ENCODE measurements around the gene CENPU. TPM values are rescaled to one million over a fixed set of nuclear protein-coding genes. Genes with fewer than 3 reads are reported as not detected.

The CENPU gene
- total RNA-seq, 1 donor from 2014 or later = 229 TPM

DNA sequence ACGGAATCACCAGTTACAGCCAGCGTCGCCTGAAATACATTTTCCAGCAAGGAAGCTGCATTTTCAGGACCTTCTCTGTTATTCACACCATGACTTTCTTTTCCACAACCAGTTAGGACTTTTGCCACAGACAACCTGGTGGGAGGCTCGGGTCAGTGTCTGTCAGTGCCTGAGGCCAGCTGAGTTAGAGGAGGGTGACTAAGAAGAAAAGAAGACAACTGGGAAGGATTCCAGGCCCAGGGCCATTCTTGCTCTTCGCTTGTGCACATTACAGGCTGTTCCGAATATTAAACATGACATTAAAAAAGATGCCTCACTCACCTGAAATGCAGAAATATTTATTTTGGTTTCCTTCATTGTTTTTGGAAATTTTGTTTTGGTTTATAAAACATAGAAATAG, 21.4 kb upstream of the CENPU start:
- H3K27me3 ChIP-seq = no peaks in the 10 kb centered on the region
- no peaks in the 10 kb centered on the region for H3K4me1 ChIP-seq
- H3K9ac ChIP-seq = no peak overlapping the region
- Mint-ChIP-seq H3K27ac (no peak overlapping the region), H3K9me3 (no peaks in the 10 kb centered on the region), H3K27me3 (ENCODE audit: insufficient read depth, low read depth) (peaks cover 2% of the 10 kb centered on the region), H3K4me1 (peaks cover 5% of the 10 kb centered on the region), H3K36me3 (no peaks in the 10 kb centered on the region), H3K4me3 (no peak overlapping the region)
- no peaks in the 10 kb centered on the region for H3K79me2 ChIP-seq (ENCODE audit: low read depth)
- no peak for DNase-seq (ENCODE audit: low spot score)
- H3K4me3 ChIP-seq = no peak overlapping the region
- TF ChIP-seq, protein P1, sequence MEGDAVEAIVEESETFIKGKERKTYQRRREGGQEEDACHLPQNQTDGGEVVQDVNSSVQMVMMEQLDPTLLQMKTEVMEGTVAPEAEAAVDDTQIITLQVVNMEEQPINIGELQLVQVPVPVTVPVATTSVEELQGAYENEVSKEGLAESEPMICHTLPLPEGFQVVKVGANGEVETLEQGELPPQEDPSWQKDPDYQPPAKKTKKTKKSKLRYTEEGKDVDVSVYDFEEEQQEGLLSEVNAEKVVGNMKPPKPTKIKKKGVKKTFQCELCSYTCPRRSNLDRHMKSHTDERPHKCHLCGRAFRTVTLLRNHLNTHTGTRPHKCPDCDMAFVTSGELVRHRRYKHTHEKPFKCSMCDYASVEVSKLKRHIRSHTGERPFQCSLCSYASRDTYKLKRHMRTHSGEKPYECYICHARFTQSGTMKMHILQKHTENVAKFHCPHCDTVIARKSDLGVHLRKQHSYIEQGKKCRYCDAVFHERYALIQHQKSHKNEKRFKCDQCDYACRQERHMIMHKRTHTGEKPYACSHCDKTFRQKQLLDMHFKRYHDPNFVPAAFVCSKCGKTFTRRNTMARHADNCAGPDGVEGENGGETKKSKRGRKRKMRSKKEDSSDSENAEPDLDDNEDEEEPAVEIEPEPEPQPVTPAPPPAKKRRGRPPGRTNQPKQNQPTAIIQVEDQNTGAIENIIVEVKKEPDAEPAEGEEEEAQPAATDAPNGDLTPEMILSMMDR (IDR thresholded peaks at IDR 0.05) = no peak
- TF ChIP-seq EZH2 (IDR thresholded peaks at IDR 0.05) (no peak), EZH2phosphoT487 (IDR thresholded peaks at IDR 0.05) (no peak)
- H4K20me1 ChIP-seq (ENCODE audit: low read depth) = no peaks in the 10 kb centered on the region
- no peaks in the 10 kb centered on the region for H3K36me3 ChIP-seq
- no peak overlapping the region for H3K4me2 ChIP-seq
- H3K9me3 ChIP-seq (ENCODE audit: low read depth) = no peaks in the 10 kb centered on the region
- H2AFZ ChIP-seq (replicated peaks) = no peak overlapping the region
- H3K27ac ChIP-seq = no peak overlapping the region
- no peaks in the 10 kb centered on the region for H3F3A ChIP-seq (ENCODE audit: low read depth)

DNA sequence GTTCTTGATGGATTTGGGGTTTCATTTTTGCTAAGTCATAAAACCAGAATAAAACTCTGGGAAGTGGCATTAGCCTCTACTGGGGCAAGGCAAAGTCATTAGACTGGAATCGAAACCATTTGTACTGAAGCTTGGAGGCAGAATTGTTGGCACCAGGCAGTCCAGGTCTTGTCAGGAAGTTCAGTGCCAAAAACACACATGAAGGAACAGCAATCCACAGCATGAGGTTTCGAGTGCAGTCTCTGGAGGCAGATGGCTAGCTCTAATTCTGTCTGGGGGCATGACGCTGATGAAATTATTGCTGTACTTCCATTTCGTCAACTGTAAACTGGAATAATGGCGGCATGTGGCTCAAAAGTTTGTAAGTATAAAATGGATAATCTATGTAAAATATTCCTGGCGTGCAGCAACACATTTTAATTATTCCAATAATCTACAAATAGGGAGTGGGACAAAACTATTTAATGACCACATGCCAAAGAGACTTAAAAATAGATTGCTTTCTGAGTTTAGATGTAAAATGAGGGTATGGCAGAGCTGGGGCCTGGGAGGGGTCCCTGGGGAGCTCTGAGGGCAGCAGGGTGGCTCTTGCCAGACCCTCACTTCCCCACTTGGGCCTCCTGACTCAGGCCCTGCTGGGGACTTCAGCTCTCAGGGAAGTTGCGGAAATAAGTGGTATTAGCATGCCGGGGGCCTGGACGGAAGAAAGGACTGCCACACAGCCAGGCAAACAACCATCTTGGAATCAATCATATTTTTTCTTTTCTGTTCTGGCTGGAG, 18.8 kb upstream of the CENPU start:
- H3K27ac Mint-ChIP-seq = no peak overlapping the region
- Histone ChIP-seq H3K4me1 (no peaks in the 10 kb centered on the region), H3F3A (ENCODE audit: low read depth) (no peaks in the 10 kb centered on the region), H3K27me3 (no peaks in the 10 kb centered on the region), H2AFZ (replicated peaks) (no peak overlapping the region), H3K9me3 (ENCODE audit: low read depth) (no peaks in the 10 kb centered on the region), H3K4me3 (no peak overlapping the region), H3K79me2 (ENCODE audit: low read depth) (no peaks in the 10 kb centered on the region), H3K4me2 (no peak overlapping the region), H3K9ac (no peak overlapping the region), H3K36me3 (no peaks in the 10 kb centered on the region), H4K20me1 (ENCODE audit: low read depth) (no peaks in the 10 kb centered on the region), H3K27ac (no peak overlapping the region)
- H3K9me3 Mint-ChIP-seq = no peaks in the 10 kb centered on the region
- no peaks in the 10 kb centered on the region for H3K36me3 Mint-ChIP-seq
- TF ChIP-seq EZH2phosphoT487 (IDR thresholded peaks at IDR 0.05) (no peak), EZH2 (IDR thresholded peaks at IDR 0.05) (no peak)
- TF ChIP-seq, protein P1 (IDR thresholded peaks at IDR 0.05) = no peak
- H3K4me3 Mint-ChIP-seq = no peak overlapping the region
- peaks cover 15% of the 10 kb centered on the region for H3K4me1 Mint-ChIP-seq
- no peak for DNase-seq (ENCODE audit: low spot score)
- H3K27me3 Mint-ChIP-seq (ENCODE audit: insufficient read depth, low read depth) = peaks cover 2% of the 10 kb centered on the region

DNA sequence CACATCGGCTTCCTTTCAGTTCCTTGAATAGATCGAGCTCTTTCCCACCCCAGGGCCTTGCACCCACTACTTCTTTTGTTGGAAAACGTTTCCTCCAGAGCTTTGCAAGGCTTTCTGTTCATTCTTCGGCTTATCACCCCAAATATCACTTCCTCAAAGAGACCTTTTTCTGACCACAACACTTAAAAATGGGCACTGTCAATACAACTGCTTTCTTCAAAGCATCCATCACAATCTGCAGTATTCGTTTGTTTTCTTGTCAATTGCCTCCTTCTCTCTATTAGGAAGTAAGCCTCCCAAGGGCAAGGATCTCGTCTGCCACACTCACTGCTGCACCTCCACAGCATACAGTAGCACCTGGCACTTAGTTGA, 17.7 kb upstream of the CENPU start:
- Mint-ChIP-seq H3K9me3 (no peaks in the 10 kb centered on the region), H3K36me3 (no peaks in the 10 kb centered on the region), H3K27me3 (ENCODE audit: insufficient read depth, low read depth) (peaks cover 7% of the 10 kb centered on the region), H3K4me1 (peaks cover 23% of the 10 kb centered on the region), H3K27ac (no peak overlapping the region), H3K4me3 (no peak overlapping the region)
- no peak overlapping the region for H3K27ac ChIP-seq
- no peaks in the 10 kb centered on the region for H3K79me2 ChIP-seq (ENCODE audit: low read depth)
- no peak overlapping the region for H3K9ac ChIP-seq
- no peak overlapping the region for H3K4me3 ChIP-seq
- no peak overlapping the region for H3K4me2 ChIP-seq
- no peak overlapping the region for H2AFZ ChIP-seq (replicated peaks)
- peaks cover 6% of the 10 kb centered on the region for H3K27me3 ChIP-seq
- no peaks in the 10 kb centered on the region for H4K20me1 ChIP-seq (ENCODE audit: low read depth)
- H3K9me3 ChIP-seq (ENCODE audit: low read depth) = no peaks in the 10 kb centered on the region
- no peaks in the 10 kb centered on the region for H3K4me1 ChIP-seq
- no peaks in the 10 kb centered on the region for H3F3A ChIP-seq (ENCODE audit: low read depth)
- no peaks in the 10 kb centered on the region for H3K36me3 ChIP-seq
- TF ChIP-seq, protein P1 (IDR thresholded peaks at IDR 0.05) = no peak
- TF ChIP-seq EZH2phosphoT487 (IDR thresholded peaks at IDR 0.05) (no peak), EZH2 (IDR thresholded peaks at IDR 0.05) (no peak)
- DNase-seq (ENCODE audit: low spot score) = no peak

Measured in neural progenitor cell (in vitro differentiated cells).